ENCODE measurements around the gene MRPL50. TPM values are rescaled to one million over a fixed set of nuclear protein-coding genes. Genes with fewer than 3 reads are reported as not detected.

MRPL50 gene
- total RNA-seq, 2 experiments from 2014 or later, result 16.3 to 16.7 TPM

DNA sequence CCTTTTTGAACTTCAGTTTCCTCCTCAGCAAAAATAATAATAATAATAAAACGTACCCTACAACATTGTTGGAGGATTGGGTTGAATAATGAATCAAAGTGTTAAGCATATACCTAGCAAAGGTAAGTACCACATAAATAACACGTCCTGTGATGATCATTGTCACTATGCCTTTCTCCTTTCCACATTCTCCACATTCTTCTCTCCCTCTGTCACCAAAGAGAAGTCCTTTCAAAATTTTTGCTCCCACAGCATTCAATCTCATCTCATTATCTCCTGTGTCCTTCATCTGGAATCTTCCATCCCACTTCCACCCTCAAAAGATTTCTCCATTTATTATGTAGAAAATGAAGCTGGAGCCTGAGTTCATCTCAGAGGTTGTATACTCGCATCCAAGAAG lies 44.3 kb upstream of the MRPL50 start:
- H3K27me3 Mint-ChIP-seq, result peaks cover 38% of the 10 kb centered on the region
- CTCF ChIA-PET, result interaction anchor here (1.5 kb wide), 1 partner anchor 18 kb away, joined by 3 read pairs; no protein-coding TSS in a partner anchor
- intact Hi-C loops (cut with micrococcal nuclease), result no loop called here
- ATAC-seq, result no peak
- H3K4me3 Mint-ChIP-seq, result no peak overlapping the region
- no peak for DNase-seq
- H3K36me3 Mint-ChIP-seq (ENCODE audit: low read depth), result no peaks in the 10 kb centered on the region
- no peaks in the 10 kb centered on the region for H3K9me3 Mint-ChIP-seq
- POLR2A ChIA-PET, result no interaction called here
- H3K4me1 Mint-ChIP-seq (ENCODE audit: low read depth), result no peaks in the 10 kb centered on the region
- TF ChIP-seq, protein P1, sequence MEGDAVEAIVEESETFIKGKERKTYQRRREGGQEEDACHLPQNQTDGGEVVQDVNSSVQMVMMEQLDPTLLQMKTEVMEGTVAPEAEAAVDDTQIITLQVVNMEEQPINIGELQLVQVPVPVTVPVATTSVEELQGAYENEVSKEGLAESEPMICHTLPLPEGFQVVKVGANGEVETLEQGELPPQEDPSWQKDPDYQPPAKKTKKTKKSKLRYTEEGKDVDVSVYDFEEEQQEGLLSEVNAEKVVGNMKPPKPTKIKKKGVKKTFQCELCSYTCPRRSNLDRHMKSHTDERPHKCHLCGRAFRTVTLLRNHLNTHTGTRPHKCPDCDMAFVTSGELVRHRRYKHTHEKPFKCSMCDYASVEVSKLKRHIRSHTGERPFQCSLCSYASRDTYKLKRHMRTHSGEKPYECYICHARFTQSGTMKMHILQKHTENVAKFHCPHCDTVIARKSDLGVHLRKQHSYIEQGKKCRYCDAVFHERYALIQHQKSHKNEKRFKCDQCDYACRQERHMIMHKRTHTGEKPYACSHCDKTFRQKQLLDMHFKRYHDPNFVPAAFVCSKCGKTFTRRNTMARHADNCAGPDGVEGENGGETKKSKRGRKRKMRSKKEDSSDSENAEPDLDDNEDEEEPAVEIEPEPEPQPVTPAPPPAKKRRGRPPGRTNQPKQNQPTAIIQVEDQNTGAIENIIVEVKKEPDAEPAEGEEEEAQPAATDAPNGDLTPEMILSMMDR (IDR thresholded peaks at IDR 0.05), result no peak
- no peak overlapping the region for H3K27ac Mint-ChIP-seq

DNA sequence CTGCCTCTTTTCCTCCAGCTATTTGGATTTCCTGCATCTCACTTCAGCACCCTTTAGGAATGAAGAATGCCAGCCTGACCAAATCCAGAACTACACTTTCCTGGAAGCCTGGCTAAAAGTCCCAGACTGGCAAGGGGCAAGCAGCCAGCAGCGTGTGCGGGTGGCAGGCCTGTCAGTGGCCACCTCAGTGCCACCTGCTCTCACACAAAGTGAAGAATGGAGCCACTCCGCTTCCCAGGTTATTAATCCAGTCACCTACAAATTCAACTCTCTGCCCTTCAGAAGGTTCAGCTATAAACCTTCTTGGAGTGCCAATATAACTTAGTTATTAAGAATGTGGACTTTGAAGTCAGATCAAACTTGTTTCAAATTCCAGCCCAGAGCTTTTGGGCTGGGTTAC lies 43.9 kb upstream of the MRPL50 start:
- DNase-seq (no peak), ATAC-seq (no peak)
- peaks cover 41% of the 10 kb centered on the region for H3K27me3 Mint-ChIP-seq
- H3K4me3 Mint-ChIP-seq, result no peak overlapping the region
- H3K9me3 Mint-ChIP-seq, result no peaks in the 10 kb centered on the region
- no peaks in the 10 kb centered on the region for H3K4me1 Mint-ChIP-seq (ENCODE audit: low read depth)
- TF ChIP-seq, protein P1 (IDR thresholded peaks at IDR 0.05), result no peak
- no peaks in the 10 kb centered on the region for H3K36me3 Mint-ChIP-seq (ENCODE audit: low read depth)
- ChIA-PET POLR2A (no interaction called here), CTCF (interaction anchor here (1.5 to 1.9 kb wide), 3 partner anchors 10 to 19 kb away, joined by 3 to 5 read pairs (median 5); no protein-coding TSS in a partner anchor)
- intact Hi-C loops (cut with micrococcal nuclease), result no loop called here
- H3K27ac Mint-ChIP-seq, result no peak overlapping the region

DNA sequence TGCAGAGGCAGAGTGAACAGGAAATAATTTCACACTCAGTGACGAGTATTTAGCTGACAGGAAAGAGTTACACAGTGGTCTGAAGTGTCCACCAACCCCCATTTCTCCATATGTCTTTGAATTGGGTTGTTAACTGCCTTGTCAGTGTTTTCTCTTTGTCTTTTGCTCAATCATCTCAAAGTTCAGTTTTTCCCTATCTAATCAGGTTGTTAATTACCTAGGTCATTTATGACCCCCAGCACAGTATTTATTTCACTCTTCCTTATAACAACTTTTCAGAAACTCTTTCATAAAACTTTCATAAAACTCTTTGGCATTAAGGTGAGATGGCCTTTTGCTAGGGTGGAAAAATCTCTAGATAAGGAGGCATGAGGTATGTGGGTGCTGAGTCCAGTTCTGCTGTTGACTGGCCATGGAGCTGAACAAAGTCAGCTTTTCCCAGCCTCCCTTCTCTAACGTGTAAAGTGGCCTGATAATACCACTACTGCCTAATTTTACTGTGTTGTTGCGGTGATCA lies 42.4 kb upstream of the MRPL50 start:
- TF ChIP-seq, protein P1 (IDR thresholded peaks at IDR 0.05), result no peak
- DNase-seq (no peak), ATAC-seq (no peak)
- Mint-ChIP-seq H3K36me3 (ENCODE audit: low read depth) (no peaks in the 10 kb centered on the region), H3K4me3 (no peak overlapping the region), H3K27me3 (peaks cover 34% of the 10 kb centered on the region), H3K27ac (no peak overlapping the region), H3K9me3 (no peaks in the 10 kb centered on the region), H3K4me1 (ENCODE audit: low read depth) (no peaks in the 10 kb centered on the region)
- intact Hi-C loops (cut with micrococcal nuclease), result no loop called here
- CTCF ChIA-PET, result interaction anchor here (1.2 to 1.9 kb wide), 3 partner anchors 8 to 18 kb away, joined by 4 to 5 read pairs (median 5); no protein-coding TSS in a partner anchor
- POLR2A ChIA-PET, result no interaction called here

DNA sequence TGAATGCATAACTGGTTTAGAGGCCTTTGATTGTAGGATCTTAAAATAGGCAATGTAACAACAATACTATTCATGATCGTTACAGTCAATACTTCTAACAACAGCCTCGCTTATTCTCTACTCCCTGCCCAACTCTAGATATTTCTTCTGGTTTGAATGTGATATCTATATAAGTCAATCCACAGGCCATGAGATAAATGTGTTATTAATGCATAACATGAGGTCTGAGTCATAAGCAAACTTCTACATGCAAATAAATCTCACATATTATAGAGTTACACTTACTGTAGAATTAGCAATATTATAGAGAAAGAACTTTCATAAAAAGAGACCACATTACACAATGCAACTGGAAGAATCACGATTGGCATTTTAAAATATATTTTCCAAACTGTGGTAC lies 40.1 kb upstream of the MRPL50 start:
- intact Hi-C loops (cut with micrococcal nuclease), result no loop called here
- CTCF ChIA-PET, result interaction anchor here (0.6 kb wide), 1 partner anchor 12 kb away, joined by 3 read pairs; no protein-coding TSS in a partner anchor

DNA sequence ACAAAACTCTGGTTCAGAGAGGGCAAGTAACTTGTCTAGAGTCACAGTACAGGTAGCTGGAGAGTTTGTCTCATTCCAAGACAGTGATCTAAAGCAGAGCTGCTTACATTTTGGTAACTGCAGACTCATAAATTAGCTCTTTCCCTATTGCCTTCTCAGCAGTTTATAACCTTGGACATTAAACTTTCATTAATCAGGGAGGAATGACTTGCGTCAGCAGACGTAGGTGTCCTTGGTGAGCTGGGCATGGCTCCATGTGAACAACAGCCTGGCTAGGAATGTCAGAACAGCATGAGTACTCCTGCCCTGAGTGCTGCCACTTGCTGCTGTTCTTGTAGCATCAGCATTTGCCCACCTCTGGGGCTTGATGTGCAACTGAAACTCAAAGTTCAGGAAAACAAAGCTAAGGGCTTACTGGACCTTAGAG lies 39.4 kb upstream of the MRPL50 start:
- no peaks in the 10 kb centered on the region for H3K36me3 Mint-ChIP-seq (ENCODE audit: low read depth)
- H3K4me1 Mint-ChIP-seq (ENCODE audit: low read depth), result no peaks in the 10 kb centered on the region
- intact Hi-C loops (cut with micrococcal nuclease), result no loop called here
- no peak overlapping the region for H3K27ac Mint-ChIP-seq
- no peaks in the 10 kb centered on the region for H3K9me3 Mint-ChIP-seq
- TF ChIP-seq, protein P1 (IDR thresholded peaks at IDR 0.05), result no peak
- POLR2A ChIA-PET, result no interaction called here
- no peak overlapping the region for H3K4me3 Mint-ChIP-seq
- peaks cover 12% of the 10 kb centered on the region for H3K27me3 Mint-ChIP-seq
- CTCF ChIA-PET, result interaction anchor here (0.6 to 1.2 kb wide), 2 partner anchors 11 to 49 kb away, joined by 3 read pairs; no protein-coding TSS in a partner anchor
- ATAC-seq (no peak), DNase-seq (no peak)

More for the DNA sequence above, 40.1 kb upstream of the MRPL50 start:
- no peaks in the 10 kb centered on the region for H3K9me3 Mint-ChIP-seq
- POLR2A ChIA-PET, result no interaction called here
- TF ChIP-seq, protein P1 (IDR thresholded peaks at IDR 0.05), result no peak
- ATAC-seq (no peak), DNase-seq (no peak)
- H3K36me3 Mint-ChIP-seq (ENCODE audit: low read depth), result no peaks in the 10 kb centered on the region
- H3K4me1 Mint-ChIP-seq (ENCODE audit: low read depth), result no peaks in the 10 kb centered on the region
- H3K4me3 Mint-ChIP-seq, result no peak overlapping the region
- H3K27me3 Mint-ChIP-seq, result peaks cover 19% of the 10 kb centered on the region
- H3K27ac Mint-ChIP-seq, result no peak overlapping the region

Measured in activated CD8-positive, alpha-beta T cell treated with anti-CD3 and anti-CD28 coated beads for 36 hours (primary cell).